SK-N-SH (cell line): ENCODE measurements around the gene KRT2. TPM values are rescaled to one million over a fixed set of nuclear protein-coding genes. Genes with fewer than 3 reads are reported as not detected.

Source experiments
- CTCF ChIA-PET: fragments of 300-600, 350-600 bp; formaldehyde crosslinking; extraction: SDS; loops from one replicate; lab custom pipeline; 2021; lab: Yijun Ruan, JAX
- POLR2A ChIA-PET: fragments of 350-600 bp; sonication (Branson Sonifier 250); formaldehyde crosslinking; extraction: SDS; loops from one replicate; lab custom pipeline; 2020; ENCODE audit warnings: antibody characterized with exemption, inconsistent platforms; lab: Yijun Ruan, JAX
- DNase-seq: peaks from one replicate; pipeline ENCODE4 v3.0.0; 2012
- H2AFZ ChIP-seq: fragments of 200-600 bp; sonication (generic); 2 replicates; pipeline ENCODE4 v1.8.1; 2016; ENCODE audit warnings: antibody characterized with exemption, mild to moderate bottlenecking, low read depth
- H3F3A ChIP-seq: fragments of 200-600 bp; sonication (generic); replicated peaks from 2 replicates; pipeline ENCODE3; 2016; ENCODE audit warnings: antibody characterized with exemption, mild to moderate bottlenecking; ENCODE audit not compliant: insufficient read depth
- H3K27ac ChIP-seq, 2 experiments: fragments of 200-500 bp in 1 of 2; fragments of 200-600 bp in 1 of 2; sonication (Bioruptor generic) in 1 of 2; sonication (generic), shearing (Covaris generic) in 1 of 2; 2 replicates each; pipeline versions ENCODE4 v1.5.1 to v1.6.1; 2014 to 2016; ENCODE audit warnings: low read depth in 2 of 2, inconsistent platforms in 1 of 2, low read length in 1 of 2, mild to moderate bottlenecking in 1 of 2, mixed read lengths in 1 of 2
- H3K27me3 ChIP-seq: fragments of 200-600 bp; sonication (generic), shearing (Covaris generic); 2 replicates; pipeline ENCODE4 v1.6.1; 2016; ENCODE audit warnings: mixed run types; ENCODE audit not compliant: insufficient read depth
- H3K36me3 ChIP-seq, 2 experiments: fragments of 200-500 bp in 1 of 2; fragments of 200-600 bp in 1 of 2; sonication (Bioruptor generic) in 1 of 2; sonication (generic) in 1 of 2; replicated peaks in 1 of 2; 2 replicates each; pipeline versions ENCODE3 to v1.5.1; 2014 to 2016; ENCODE audit warnings: low read length in 1 of 2, mild to moderate bottlenecking in 1 of 2; ENCODE audit not compliant: insufficient read depth in 2 of 2, control insufficient read depth in 1 of 2
- H3K4me1 ChIP-seq, 2 experiments: fragments of 200-500 bp in 1 of 2; fragments of 200-600 bp in 1 of 2; sonication (Bioruptor generic) in 1 of 2; sonication (generic), shearing (Covaris generic) in 1 of 2; 2 replicates each; pipeline versions ENCODE4 v1.5.1 to v1.6.1; 2014 to 2016; ENCODE audit warnings: low read depth in 1 of 2, low read length in 1 of 2, mixed run types in 1 of 2; ENCODE audit not compliant: insufficient read depth in 2 of 2, control insufficient read depth in 1 of 2
- H3K4me2 ChIP-seq: fragments of 200-600 bp; sonication (generic), shearing (Covaris generic); 2 replicates; pipeline ENCODE4 v1.6.1; 2017; ENCODE audit warnings: mixed run types
- H3K4me3 ChIP-seq, 2 experiments: fragments of 200-500 bp in 1 of 2; fragments of 200-600 bp in 1 of 2; sonication (Bioruptor generic) in 1 of 2; sonication (generic), shearing (Covaris generic) in 1 of 2; 2 replicates each; pipeline versions ENCODE4 v1.5.1 to v1.8.1; 2014 to 2016; ENCODE audit warnings: low read depth in 2 of 2, inconsistent platforms in 1 of 2, low read length in 1 of 2, mild to moderate bottlenecking in 1 of 2, mixed read lengths in 1 of 2, moderate library complexity in 1 of 2
- H3K79me2 ChIP-seq: fragments of 200-600 bp; sonication (generic); 2 replicates; pipeline ENCODE4 v1.8.1; 2017; ENCODE audit warnings: mild to moderate bottlenecking; ENCODE audit not compliant: insufficient read depth
- H3K9ac ChIP-seq: fragments of 200-600 bp; sonication (generic); 2 replicates; pipeline ENCODE4 v1.6.1; 2017; ENCODE audit warnings: mixed run types
- H3K9me2 ChIP-seq: fragments of 200-600 bp; sonication (generic); 2 replicates; pipeline ENCODE4 v1.6.1; 2017; ENCODE audit warnings: mixed run types
- H3K9me3 ChIP-seq: fragments of 200-600 bp; sonication (generic); 2 replicates; pipeline ENCODE4 v1.6.1; 2017; ENCODE audit warnings: mixed run types, mild to moderate bottlenecking, moderate library complexity
- H4K20me1 ChIP-seq: fragments of 200-600 bp; sonication (generic); 2 replicates; pipeline ENCODE4 v1.6.1; 2017; ENCODE audit warnings: mild to moderate bottlenecking, mixed run types; ENCODE audit not compliant: insufficient read depth
- CHD2 ChIP-seq: fragments of 150-350 bp; IDR thresholded peaks from 2 replicates; pipeline ENCODE4 v1.6.1; 2018; ENCODE audit warnings: low read length; ENCODE audit not compliant: partially characterized antibody
- EP300 ChIP-seq, 2 experiments: IDR thresholded peaks; 2 replicates each; pipeline versions ENCODE4 v1.4.0 to v1.6.1; 2012; ENCODE audit warnings: borderline replicate concordance in 1 of 2, low read depth in 1 of 2, low read length in 1 of 2
- EZH2phosphoT487 ChIP-seq: fragments of 200-600 bp; sonication (generic); IDR thresholded peaks from 2 replicates; pipeline ENCODE4 v1.6.1; 2017; ENCODE audit warnings: low read depth, mixed run types, mild to moderate bottlenecking, antibody characterized with exemption, moderate library complexity, borderline replicate concordance
- FOSL2 ChIP-seq: IDR thresholded peaks from 2 replicates; pipeline ENCODE4 v1.4.0; 2012; ENCODE audit warnings: low read depth, mild to moderate bottlenecking, moderate library complexity, borderline replicate concordance
- FOXJ3 ChIP-seq: sonication (generic); formaldehyde crosslinking; IDR thresholded peaks from 2 replicates; pipeline ENCODE4 v1.5.1; 2020; ENCODE audit warnings: mild to moderate bottlenecking, missing genetic modification reagents
- MEF2A ChIP-seq: IDR thresholded peaks from 2 replicates; pipeline ENCODE4 v1.4.0; 2012; ENCODE audit warnings: low read depth, borderline replicate concordance
- MXI1 ChIP-seq: IDR thresholded peaks from 2 replicates; pipeline ENCODE4 v1.6.1; 2012; ENCODE audit warnings: mild to moderate bottlenecking, low read depth, low read length, improper control_type of control experiment
- RCOR1 ChIP-seq: fragments of 150-350 bp; IDR thresholded peaks from 2 replicates; pipeline ENCODE4 v1.6.1; 2017; ENCODE audit warnings: antibody characterized with exemption, low read length
- TCF12 ChIP-seq: IDR thresholded peaks from 2 replicates; pipeline ENCODE4 v1.4.0; 2012
- YY1 ChIP-seq: IDR thresholded peaks from 2 replicates; pipeline ENCODE4 v1.4.0; 2012; ENCODE audit warnings: low read depth, mild to moderate bottlenecking
- WGBS: methylation state at CpG from one replicate; pipeline ENCODE4 v1.1.6; 2017; ENCODE audit warnings: low lambda C conversion rate; 5-methylcytosine and 5-hydroxymethylcytosine counted together
- polyA plus RNA-seq, 3 experiments: library from polyadenylated mRNA; depleted of rRNA; stranded (reverse); fragments of >200 nt; gene quantifications; 2 replicates each; pipeline ENCODE4 v1.2.3, GENCODE V29; 2012
- TF ChIP-seq, protein P1 (sequence below): fragments of 150-350 bp; IDR thresholded peaks from 2 replicates; pipeline ENCODE4 v1.6.1; 2016; ENCODE audit warnings: mild to moderate bottlenecking, low read depth, low read length
- TF ChIP-seq, protein P2 (sequence below): IDR thresholded peaks from 2 replicates; pipeline ENCODE4 v1.4.0; 2012; ENCODE audit warnings: low read depth, borderline replicate concordance
- TF ChIP-seq, protein P3 (sequence below): IDR thresholded peaks from 2 replicates; pipeline ENCODE4 v1.4.0; 2012; ENCODE audit warnings: low read depth

The KRT2 gene
- polyA plus RNA-seq, 1 of the 3 experiments (the other 2 are of a cell fraction) = not detected

DNA sequence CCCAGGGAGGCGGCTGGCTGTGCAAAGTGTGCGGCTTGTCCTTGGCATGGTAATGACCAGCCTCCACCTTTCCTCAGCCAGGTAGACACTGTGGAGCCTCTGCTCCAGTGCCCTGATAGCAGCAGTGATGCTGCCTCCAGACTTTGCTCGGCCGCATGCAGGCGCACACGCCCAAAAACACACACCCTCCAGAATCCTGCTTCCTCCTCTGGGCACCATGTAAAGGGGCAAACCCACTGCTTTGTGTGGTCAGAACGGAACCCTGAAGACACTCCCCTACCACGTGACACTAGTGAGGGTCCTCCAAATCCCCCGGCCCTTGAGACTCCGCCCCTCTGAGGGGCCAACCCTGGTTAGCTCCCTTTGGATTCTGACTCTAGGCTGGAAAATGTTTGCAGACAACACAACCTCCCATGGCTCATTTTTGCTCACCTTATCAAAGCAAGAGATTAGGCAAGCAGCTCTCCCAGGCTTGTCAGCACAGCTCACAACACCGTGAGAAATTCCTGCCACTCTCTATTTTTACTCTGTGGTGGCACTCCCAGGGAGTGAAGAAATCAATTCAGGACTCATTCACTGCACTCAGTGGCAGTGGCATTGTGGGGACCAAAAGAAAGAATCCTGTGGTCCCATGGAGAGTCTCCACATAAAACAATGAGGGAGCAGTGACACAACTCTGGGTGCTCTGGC lies 46.8 kb upstream of the KRT2 start:
- Histone ChIP-seq H3K27me3 (peaks cover 67% of the 10 kb centered on the region; the same call in 1 of the 2 replicates), H3K9ac (no peak overlapping the region), H3K4me3 (no peak overlapping the region), H3F3A (no peaks in the 10 kb centered on the region), H3K79me2 (no peaks in the 10 kb centered on the region), H3K27ac (no peak overlapping the region), H3K9me3 (no peaks in the 10 kb centered on the region), H3K4me1 (no peaks in the 10 kb centered on the region), H3K4me2 (no peak overlapping the region), H3K9me2 (no peaks in the 10 kb centered on the region), H2AFZ (no peak overlapping the region), H4K20me1 (no peaks in the 10 kb centered on the region), H3K36me3 (no peaks in the 10 kb centered on the region)
- DNase-seq = no peak
- ChIA-PET CTCF (no interaction called here), POLR2A (no interaction called here)
- TF ChIP-seq, protein P1, sequence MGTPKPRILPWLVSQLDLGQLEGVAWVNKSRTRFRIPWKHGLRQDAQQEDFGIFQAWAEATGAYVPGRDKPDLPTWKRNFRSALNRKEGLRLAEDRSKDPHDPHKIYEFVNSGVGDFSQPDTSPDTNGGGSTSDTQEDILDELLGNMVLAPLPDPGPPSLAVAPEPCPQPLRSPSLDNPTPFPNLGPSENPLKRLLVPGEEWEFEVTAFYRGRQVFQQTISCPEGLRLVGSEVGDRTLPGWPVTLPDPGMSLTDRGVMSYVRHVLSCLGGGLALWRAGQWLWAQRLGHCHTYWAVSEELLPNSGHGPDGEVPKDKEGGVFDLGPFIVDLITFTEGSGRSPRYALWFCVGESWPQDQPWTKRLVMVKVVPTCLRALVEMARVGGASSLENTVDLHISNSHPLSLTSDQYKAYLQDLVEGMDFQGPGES = no peak
- TF ChIP-seq EP300 (IDR thresholded peaks at IDR 0.05; ENCODE audit: borderline replicate concordance in 1 of 2, low read depth in 1 of 2, low read length in 1 of 2) = no peak
- no peak for TF ChIP-seq YY1
- no peak for TF ChIP-seq EZH2phosphoT487
- TF ChIP-seq RCOR1 = no peak
- TF ChIP-seq, protein P2, sequence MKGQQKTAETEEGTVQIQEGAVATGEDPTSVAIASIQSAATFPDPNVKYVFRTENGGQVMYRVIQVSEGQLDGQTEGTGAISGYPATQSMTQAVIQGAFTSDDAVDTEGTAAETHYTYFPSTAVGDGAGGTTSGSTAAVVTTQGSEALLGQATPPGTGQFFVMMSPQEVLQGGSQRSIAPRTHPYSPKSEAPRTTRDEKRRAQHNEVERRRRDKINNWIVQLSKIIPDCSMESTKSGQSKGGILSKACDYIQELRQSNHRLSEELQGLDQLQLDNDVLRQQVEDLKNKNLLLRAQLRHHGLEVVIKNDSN = no peak
- TF ChIP-seq TCF12 = no peak
- TF ChIP-seq, protein P3, sequence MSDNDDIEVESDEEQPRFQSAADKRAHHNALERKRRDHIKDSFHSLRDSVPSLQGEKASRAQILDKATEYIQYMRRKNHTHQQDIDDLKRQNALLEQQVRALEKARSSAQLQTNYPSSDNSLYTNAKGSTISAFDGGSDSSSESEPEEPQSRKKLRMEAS = no peak
- TF ChIP-seq CHD2 = no peak
- TF ChIP-seq FOXJ3 (CRISPR knock-in tag) = no peak
- 45% methylated on average over 9 of the region's 11 CpGs for WGBS

DNA sequence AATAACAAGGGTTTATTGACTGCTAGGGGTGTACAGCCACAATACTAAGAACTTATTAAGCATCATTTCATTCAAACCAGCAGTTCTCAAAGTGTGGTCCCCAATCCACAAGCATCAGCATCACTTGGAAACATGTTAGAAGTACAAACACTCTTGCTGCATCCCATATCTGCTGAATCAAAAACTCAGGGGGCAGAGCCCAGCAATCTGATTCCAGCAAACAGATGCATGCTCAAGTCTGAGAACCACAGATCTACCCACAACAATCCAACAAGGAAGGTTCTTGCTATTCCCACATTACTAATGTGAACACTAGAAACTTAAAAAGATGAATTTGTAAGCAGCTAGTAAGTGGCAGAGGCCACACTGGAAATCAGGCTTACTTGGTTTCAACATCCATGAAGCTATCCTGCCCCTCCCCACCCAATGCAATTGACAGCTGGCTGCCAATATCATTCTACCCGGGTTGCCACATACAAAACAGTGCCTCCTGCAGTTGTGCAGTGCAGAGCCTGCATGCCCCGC lies 45.1 kb upstream of the KRT2 start:
- H3K79me2 ChIP-seq = no peaks in the 10 kb centered on the region
- no peaks in the 10 kb centered on the region for H3K9me2 ChIP-seq
- H2AFZ ChIP-seq = no peak overlapping the region
- no peak overlapping the region for H3K27ac ChIP-seq
- TF ChIP-seq MEF2A = no peak
- TF ChIP-seq, protein P1 = no peak
- no peak for TF ChIP-seq FOSL2
- no peak for TF ChIP-seq MXI1
- ChIA-PET CTCF (no interaction called here), POLR2A (no interaction called here)
- WGBS = 23% methylated on average over 2 of the region's 2 CpGs
- no peaks in the 10 kb centered on the region for H4K20me1 ChIP-seq
- peaks cover 0 to 2% of the 10 kb centered on the region in 2 experiments; a peak in 1 of 4 replicates for H3K4me1 ChIP-seq
- no peak overlapping the region for H3K9ac ChIP-seq
- H3K4me3 ChIP-seq = no peak overlapping the region
- H3K9me3 ChIP-seq = no peaks in the 10 kb centered on the region
- H3K36me3 ChIP-seq = no peaks in the 10 kb centered on the region
- no peak for DNase-seq
- H3K4me2 ChIP-seq = no peak overlapping the region
- H3F3A ChIP-seq = no peaks in the 10 kb centered on the region
- H3K27me3 ChIP-seq = peaks cover 51% of the 10 kb centered on the region; the same call in 1 of the 2 replicates
